ENCODE data around the gene DBI. TPM values are rescaled to one million over a fixed set of nuclear protein-coding genes. Genes with fewer than 3 reads are reported as not detected.

DBI gene
- total and polyA plus RNA-seq, 2 donors (not counting 1 experiment from before 2014, with no cell fraction given) = 128 to 653 TPM

DNA sequence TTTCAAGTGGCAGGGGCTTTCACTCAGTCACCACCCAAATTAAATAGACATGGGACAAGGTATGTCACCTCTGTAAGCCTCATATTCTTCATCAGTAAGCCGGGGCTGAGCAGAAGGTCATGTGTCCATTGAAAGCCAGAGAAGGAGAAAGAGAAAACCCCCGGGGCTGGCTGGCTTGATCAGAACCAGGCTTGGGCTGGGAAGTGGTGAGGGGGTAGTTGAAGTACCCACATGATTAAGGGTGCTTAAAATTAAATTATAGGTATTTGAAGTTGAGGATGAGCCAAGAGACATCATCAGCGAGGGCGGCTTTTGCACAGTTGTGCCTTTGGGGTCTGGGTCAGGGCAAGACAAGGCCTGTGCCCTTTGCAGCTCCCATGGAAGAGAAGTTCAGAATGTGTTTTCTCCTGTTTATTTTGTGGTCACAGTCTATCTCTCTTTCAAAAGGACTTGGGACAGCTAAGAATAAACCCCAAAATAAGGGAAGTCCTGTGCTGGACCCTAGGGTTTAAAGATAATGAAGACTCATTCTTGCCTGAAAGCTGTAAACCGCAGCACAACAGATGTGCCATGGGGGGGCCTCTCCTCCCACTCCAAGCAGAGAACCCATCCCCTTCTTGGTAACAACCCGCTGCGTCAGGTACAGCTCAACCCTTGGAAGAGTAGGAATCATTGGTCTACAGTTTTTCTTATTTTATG, 10.7 kb downstream of the DBI start:
- DNase-seq (ENCODE audit: low read depth in 2 of 2) = no peak
- Histone ChIP-seq H3K9ac (ENCODE audit: insufficient read depth, low read length) (no peak overlapping the region), H3K79me2 (ENCODE audit: control insufficient read depth, insufficient read depth, low read length) (no peaks in the 10 kb centered on the region), H3K27ac (ENCODE audit: insufficient read depth, low read length) (no peak overlapping the region), H3K4me2 (ENCODE audit: extremely low read depth, insufficient read depth, low read length) (no peak overlapping the region), H3K27me3 (ENCODE audit: control insufficient read depth, insufficient read depth, low read length) (peaks cover 2% of the 10 kb centered on the region), H2AFZ (ENCODE audit: low read length) (no peak overlapping the region), H4K20me1 (ENCODE audit: control insufficient read depth, extremely low read depth, insufficient read depth, low read length) (no peaks in the 10 kb centered on the region), H3K4me3 (replicated peaks in 1 of 4; ENCODE audit: control extremely low read depth in 1 of 4, insufficient read depth in 1 of 4, low read depth in 3 of 4, low read length in 4 of 4) (no peak overlapping the region), H3K4me1 (ENCODE audit: control insufficient read depth, extremely low read depth, insufficient read depth, low read length) (no peaks in the 10 kb centered on the region), H3K36me3 (ENCODE audit: control insufficient read depth, insufficient read depth, low read length) (peaks cover 10% of the 10 kb centered on the region), H3K9me3 (ENCODE audit: control insufficient read depth, insufficient read depth, low read depth, low read length) (no peaks in the 10 kb centered on the region)
- TF ChIP-seq, protein P1, sequence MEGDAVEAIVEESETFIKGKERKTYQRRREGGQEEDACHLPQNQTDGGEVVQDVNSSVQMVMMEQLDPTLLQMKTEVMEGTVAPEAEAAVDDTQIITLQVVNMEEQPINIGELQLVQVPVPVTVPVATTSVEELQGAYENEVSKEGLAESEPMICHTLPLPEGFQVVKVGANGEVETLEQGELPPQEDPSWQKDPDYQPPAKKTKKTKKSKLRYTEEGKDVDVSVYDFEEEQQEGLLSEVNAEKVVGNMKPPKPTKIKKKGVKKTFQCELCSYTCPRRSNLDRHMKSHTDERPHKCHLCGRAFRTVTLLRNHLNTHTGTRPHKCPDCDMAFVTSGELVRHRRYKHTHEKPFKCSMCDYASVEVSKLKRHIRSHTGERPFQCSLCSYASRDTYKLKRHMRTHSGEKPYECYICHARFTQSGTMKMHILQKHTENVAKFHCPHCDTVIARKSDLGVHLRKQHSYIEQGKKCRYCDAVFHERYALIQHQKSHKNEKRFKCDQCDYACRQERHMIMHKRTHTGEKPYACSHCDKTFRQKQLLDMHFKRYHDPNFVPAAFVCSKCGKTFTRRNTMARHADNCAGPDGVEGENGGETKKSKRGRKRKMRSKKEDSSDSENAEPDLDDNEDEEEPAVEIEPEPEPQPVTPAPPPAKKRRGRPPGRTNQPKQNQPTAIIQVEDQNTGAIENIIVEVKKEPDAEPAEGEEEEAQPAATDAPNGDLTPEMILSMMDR (conservative IDR thresholded peaks at IDR 0.05 in 1 of 2, IDR thresholded peaks at IDR 0.05 in 1 of 2; ENCODE audit: low read depth in 1 of 2, low read length in 2 of 2) = no peak
- no peak for TF ChIP-seq EZH2 (IDR thresholded peaks at IDR 0.05; ENCODE audit: low read length, missing control alignments)

DNA sequence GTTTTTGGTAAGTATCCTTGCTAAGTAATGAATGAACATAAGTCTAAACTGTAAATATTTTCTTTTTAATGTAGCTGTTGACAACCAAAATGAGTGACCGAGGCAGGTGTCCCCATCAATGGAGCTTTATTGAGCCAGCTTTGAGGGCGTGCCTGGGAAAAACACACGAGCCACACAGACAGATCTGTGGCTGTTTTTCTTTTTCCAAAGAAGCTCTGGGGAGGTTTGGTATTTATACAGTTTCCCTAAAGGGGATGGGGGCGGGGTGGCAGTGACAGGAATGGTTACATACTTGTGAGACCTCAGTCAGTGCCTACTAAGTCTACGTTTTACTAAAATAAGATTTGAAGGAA, 11.2 kb downstream of the DBI start:
- peaks cover 5% of the 10 kb centered on the region for H3K36me3 ChIP-seq (ENCODE audit: control insufficient read depth, insufficient read depth, low read length)
- no peaks in the 10 kb centered on the region for H3K4me1 ChIP-seq (ENCODE audit: control insufficient read depth, extremely low read depth, insufficient read depth, low read length)
- no peak for TF ChIP-seq EZH2 (IDR thresholded peaks at IDR 0.05; ENCODE audit: low read length, missing control alignments)
- TF ChIP-seq, protein P1 (conservative IDR thresholded peaks at IDR 0.05 in 1 of 2, IDR thresholded peaks at IDR 0.05 in 1 of 2; ENCODE audit: low read depth in 1 of 2, low read length in 2 of 2) = no peak
- H3K9ac ChIP-seq (ENCODE audit: insufficient read depth, low read length) = no peak overlapping the region
- no peak overlapping the region for H2AFZ ChIP-seq (ENCODE audit: low read length)
- H3K4me3 ChIP-seq (replicated peaks in 1 of 4; ENCODE audit: control extremely low read depth in 1 of 4, insufficient read depth in 1 of 4, low read depth in 3 of 4, low read length in 4 of 4) = no peak overlapping the region
- no peaks in the 10 kb centered on the region for H3K79me2 ChIP-seq (ENCODE audit: control insufficient read depth, insufficient read depth, low read length)
- H3K4me2 ChIP-seq (ENCODE audit: extremely low read depth, insufficient read depth, low read length) = no peak overlapping the region
- peaks cover 4% of the 10 kb centered on the region for H3K27me3 ChIP-seq (ENCODE audit: control insufficient read depth, insufficient read depth, low read length)
- no peak overlapping the region for H3K27ac ChIP-seq (ENCODE audit: insufficient read depth, low read length)
- H3K9me3 ChIP-seq (ENCODE audit: control insufficient read depth, insufficient read depth, low read depth, low read length) = no peaks in the 10 kb centered on the region
- no peak for DNase-seq (ENCODE audit: low read depth in 2 of 2)
- H4K20me1 ChIP-seq (ENCODE audit: control insufficient read depth, extremely low read depth, insufficient read depth, low read length) = no peaks in the 10 kb centered on the region

DNA sequence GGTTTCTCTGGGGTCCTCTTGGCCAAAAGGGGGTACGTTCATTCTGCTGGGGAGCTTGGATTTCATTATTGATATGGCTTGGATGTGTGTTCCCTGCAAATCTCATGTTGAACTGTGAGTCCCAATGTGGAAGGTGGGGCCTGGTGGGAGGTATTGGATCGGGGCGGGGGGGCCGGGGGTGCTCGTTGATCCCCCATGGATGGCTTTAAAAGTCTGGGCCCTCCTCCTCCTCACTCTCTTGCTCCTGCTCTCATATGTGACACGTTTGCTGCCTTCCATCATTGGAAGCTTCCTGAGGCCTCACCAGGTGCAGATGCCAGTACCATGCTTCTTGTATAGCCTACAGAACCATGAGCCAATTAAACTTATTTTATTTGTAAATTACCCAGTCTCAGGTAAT, 11.8 kb downstream of the DBI start:
- Histone ChIP-seq H3K79me2 (ENCODE audit: control insufficient read depth, insufficient read depth, low read length) (no peaks in the 10 kb centered on the region), H3K4me1 (ENCODE audit: control insufficient read depth, extremely low read depth, insufficient read depth, low read length) (no peaks in the 10 kb centered on the region), H3K27ac (ENCODE audit: insufficient read depth, low read length) (no peak overlapping the region), H3K9me3 (ENCODE audit: control insufficient read depth, insufficient read depth, low read depth, low read length) (no peaks in the 10 kb centered on the region), H2AFZ (ENCODE audit: low read length) (no peak overlapping the region), H3K36me3 (ENCODE audit: control insufficient read depth, insufficient read depth, low read length) (peaks cover under 1% of the 10 kb centered on the region), H3K9ac (ENCODE audit: insufficient read depth, low read length) (no peak overlapping the region), H4K20me1 (ENCODE audit: control insufficient read depth, extremely low read depth, insufficient read depth, low read length) (no peaks in the 10 kb centered on the region), H3K27me3 (ENCODE audit: control insufficient read depth, insufficient read depth, low read length) (peaks cover 4% of the 10 kb centered on the region), H3K4me3 (replicated peaks in 1 of 4; ENCODE audit: control extremely low read depth in 1 of 4, insufficient read depth in 1 of 4, low read depth in 3 of 4, low read length in 4 of 4) (no peak overlapping the region), H3K4me2 (ENCODE audit: extremely low read depth, insufficient read depth, low read length) (no peak overlapping the region)
- no peak for DNase-seq (ENCODE audit: low read depth in 2 of 2)
- TF ChIP-seq, protein P1 (conservative IDR thresholded peaks at IDR 0.05 in 1 of 2, IDR thresholded peaks at IDR 0.05 in 1 of 2; ENCODE audit: low read depth in 1 of 2, low read length in 2 of 2) = no peak
- no peak for TF ChIP-seq EZH2 (IDR thresholded peaks at IDR 0.05; ENCODE audit: low read length, missing control alignments)

Data from fibroblast of lung (primary cell).